22Rv1 (cell line): ENCODE measurements around the gene ME3.

Source experiments
- H3K27ac ChIP-seq: fragments of 450-650 bp; 2 replicates; pipeline ENCODE4 v1.5.1; 2017
- ZFX ChIP-seq: fragments of 450-650 bp; IDR thresholded peaks from 2 replicates; pipeline ENCODE4 v1.6.1; 2017; ENCODE audit warnings: antibody characterized with exemption, borderline replicate concordance
- TF ChIP-seq, protein P1 (sequence below): fragments of 450-650 bp; IDR thresholded peaks from 2 replicates; pipeline ENCODE4 v1.5.1; 2017; ENCODE audit warnings: mild to moderate bottlenecking

Gene ME3

DNA sequence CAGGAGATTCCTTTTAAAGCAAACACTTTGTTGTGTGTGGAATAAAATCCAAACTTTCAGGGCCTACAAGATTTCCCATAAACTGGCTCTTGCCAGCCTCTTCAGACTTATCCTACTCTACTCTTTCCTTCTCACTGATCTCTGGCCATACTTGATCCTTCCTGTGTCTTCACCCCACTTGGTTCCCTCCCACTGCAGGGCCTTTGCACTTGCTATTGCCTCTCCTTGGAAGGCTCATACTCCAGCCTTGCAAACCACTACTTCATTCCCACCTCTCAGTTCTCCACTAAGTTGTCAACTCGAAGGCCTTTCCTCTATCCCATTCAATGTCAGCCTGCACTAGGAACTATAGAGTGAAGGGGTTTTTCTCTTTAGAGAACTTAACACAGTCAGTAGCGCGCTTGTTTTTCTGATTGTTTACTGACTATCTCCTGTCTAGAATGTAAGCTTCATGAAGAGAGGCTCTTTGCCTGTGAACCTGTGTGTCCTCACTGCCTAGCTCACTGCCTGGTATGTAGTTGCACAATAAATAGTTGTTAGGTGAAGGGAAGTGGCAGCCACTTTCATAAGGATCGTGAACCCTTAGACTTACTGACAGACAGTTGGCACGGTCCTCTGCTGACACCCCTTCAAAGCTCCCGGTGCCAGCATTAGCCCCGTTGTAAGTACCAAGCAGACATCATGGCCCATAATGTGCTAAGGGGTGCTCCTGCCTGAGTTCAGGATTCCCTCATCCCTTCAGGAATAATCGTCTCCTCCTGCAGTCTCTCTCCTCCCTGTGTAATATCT is 833 bp upstream of the ME3 start:
- no peak for TF ChIP-seq ZFX
- TF ChIP-seq, protein P1, sequence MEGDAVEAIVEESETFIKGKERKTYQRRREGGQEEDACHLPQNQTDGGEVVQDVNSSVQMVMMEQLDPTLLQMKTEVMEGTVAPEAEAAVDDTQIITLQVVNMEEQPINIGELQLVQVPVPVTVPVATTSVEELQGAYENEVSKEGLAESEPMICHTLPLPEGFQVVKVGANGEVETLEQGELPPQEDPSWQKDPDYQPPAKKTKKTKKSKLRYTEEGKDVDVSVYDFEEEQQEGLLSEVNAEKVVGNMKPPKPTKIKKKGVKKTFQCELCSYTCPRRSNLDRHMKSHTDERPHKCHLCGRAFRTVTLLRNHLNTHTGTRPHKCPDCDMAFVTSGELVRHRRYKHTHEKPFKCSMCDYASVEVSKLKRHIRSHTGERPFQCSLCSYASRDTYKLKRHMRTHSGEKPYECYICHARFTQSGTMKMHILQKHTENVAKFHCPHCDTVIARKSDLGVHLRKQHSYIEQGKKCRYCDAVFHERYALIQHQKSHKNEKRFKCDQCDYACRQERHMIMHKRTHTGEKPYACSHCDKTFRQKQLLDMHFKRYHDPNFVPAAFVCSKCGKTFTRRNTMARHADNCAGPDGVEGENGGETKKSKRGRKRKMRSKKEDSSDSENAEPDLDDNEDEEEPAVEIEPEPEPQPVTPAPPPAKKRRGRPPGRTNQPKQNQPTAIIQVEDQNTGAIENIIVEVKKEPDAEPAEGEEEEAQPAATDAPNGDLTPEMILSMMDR, result no peak
- H3K27ac ChIP-seq, result peak overlapping the region; percentile 79

DNA sequence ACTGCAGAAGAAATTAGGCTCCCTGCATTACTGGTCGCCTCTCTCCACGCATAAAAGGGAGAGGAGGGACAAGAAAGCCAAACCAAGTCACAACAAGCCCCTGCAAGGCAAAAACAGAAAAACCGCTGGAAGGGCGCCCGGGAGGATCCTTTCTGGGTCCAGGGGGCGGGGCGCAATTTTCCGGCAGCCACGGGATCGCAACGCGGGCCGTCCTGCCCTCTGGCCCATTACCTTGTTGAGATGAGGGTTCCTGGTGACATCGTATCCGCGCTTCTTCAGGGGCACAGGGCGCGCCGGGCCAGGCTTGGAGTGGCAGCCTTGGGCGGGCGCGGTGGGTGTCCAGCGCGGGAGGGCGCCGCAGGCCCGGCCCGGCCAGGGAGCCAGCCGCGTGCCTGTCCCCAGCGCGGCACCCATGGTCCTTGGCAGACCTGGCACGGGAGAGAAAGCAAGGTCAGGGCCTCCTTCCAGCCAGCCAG is 847 bp downstream of the ME3 start:
- TF ChIP-seq, protein P1, result no peak
- TF ChIP-seq ZFX, result no peak
- peak overlapping the region; percentile 79 for H3K27ac ChIP-seq

DNA sequence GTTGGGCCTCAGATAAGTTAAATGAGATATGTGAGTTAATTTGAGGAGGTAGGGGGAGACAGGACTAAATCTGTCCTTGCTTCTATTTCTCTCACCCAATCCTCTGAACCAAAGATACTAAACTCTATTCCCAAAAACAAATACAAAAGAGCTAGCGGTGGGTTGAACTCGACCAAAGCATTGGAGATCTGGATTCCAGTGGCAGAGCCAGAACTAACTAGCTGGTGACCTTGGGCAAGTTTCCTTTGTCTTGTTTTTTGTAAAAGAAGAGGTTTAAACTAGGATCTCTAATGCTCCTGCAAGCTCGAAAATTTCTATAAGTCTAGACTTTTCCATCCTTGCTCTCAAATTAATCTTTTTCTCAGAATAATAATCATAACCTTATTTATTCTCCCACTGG is 1.5 kb downstream of the ME3 start:
- peak overlapping the region; percentile 79 for H3K27ac ChIP-seq
- no peak for TF ChIP-seq ZFX
- TF ChIP-seq, protein P1, result no peak

DNA sequence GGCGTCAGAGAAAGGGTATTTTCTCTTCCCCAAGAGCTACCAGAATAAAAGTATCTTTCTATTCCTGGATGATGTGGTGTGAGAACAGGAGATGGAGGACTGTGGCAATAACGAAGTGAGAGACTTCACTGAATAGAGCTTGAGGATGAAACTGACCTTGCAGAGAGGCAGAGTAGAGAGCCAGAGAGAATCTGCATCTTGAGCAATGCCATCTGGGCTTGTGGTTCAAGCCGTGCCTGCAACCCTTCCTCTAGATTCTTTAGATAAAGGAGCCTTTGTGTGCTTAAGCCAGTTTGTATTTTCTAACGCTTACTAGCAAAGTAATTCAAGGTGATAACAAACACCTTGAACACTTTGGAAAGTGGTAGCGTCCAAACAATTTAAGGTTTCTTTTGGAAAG is 2.2 kb downstream of the ME3 start:
- no peak overlapping the region; the same call in 1 of the 2 replicates for H3K27ac ChIP-seq
- no peak for TF ChIP-seq ZFX
- TF ChIP-seq, protein P1, result no peak

DNA sequence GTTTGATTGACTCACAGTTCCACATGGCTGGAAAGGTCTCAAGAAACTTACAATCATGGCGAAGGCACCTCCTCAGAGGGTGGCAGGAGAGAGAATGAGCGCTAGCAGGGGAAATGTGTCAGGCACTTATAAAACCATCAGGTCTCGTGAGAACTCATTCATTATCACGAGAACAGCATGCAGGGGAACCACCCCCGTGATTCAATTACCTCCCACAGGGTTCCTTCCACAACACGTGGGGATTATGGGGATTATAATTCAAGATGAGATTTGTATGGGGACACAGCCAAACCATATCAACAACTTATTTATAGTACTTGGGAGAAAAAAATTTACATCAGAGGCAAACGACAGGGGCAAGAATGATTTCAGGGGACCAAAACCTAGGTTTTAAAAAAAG is 3.0 kb downstream of the ME3 start:
- no peak overlapping the region for H3K27ac ChIP-seq
- no peak for TF ChIP-seq ZFX
- TF ChIP-seq, protein P1, result no peak

DNA sequence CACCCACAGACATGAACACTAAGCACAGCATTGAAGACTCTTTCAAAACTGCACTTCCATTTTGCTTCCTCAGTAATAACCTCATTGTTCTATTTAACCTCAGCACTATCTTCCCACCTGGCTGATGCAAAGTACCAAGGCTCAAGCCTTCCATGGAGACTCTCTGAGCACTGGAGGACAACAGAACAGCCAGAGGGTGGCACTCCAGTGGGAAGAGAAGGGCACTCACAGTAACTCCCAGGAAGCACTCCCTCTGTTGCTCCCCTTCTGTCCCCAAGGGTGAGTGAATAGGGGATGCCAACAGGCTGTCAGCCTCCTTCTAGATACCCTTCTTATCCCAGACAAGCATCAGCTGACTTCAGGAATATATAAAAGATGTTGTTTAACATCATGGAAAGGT is 3.5 kb downstream of the ME3 start:
- TF ChIP-seq, protein P1, result no peak
- TF ChIP-seq ZFX, result no peak
- no peak overlapping the region for H3K27ac ChIP-seq

DNA sequence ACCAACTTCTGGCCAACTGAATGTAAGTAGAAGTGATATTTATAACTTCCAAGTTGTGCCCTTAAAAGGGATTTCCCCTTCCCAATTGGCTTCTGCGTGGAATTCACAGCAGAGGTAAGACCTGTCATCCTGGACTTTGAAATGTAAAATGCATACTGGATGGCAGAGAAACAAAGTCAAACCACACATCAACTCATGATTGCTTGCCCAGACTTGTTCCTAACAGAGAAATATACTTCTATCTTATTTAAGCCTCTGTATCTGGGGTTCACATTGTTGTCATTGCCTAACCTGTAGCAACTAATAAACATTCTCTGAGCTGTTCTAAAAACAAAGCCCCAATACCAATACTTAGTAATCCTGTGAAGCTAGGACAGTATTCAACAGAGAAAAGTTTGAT is 6.2 kb downstream of the ME3 start:
- H3K27ac ChIP-seq, result no peak overlapping the region
- TF ChIP-seq, protein P1, result no peak
- TF ChIP-seq ZFX, result no peak
